GM23248 (cell line): ENCODE results near the gene RBM17. TPM values are rescaled to one million over a fixed set of nuclear protein-coding genes. Genes with fewer than 3 reads are reported as not detected.

Experiments
- DNase-seq: peaks from one replicate; pipeline ENCODE4 v3.0.0-alpha.2; 2015
- H2AFZ ChIP-seq: fragments of 200-600 bp; sonication (generic); 2 replicates; pipeline ENCODE4 v1.6.1; 2016; ENCODE audit warnings: antibody characterized with exemption
- H3F3A ChIP-seq: fragments of 200-600 bp; sonication (generic); 2 replicates; pipeline ENCODE4 v1.6.1; 2016; ENCODE audit warnings: mild to moderate bottlenecking, antibody characterized with exemption, mixed run types; ENCODE audit not compliant: insufficient read depth
- H3K27ac ChIP-seq: fragments of 200-600 bp; sonication (generic); 2 replicates; pipeline ENCODE4 v1.5.1; 2016; ENCODE audit warnings: mild to moderate bottlenecking
- H3K27me3 ChIP-seq: fragments of 200-600 bp; sonication (generic); replicated peaks from 2 replicates; pipeline ENCODE4 v1.6.1; 2016; ENCODE audit warnings: mild to moderate bottlenecking; ENCODE audit not compliant: insufficient read depth
- H3K36me3 ChIP-seq: fragments of 200-600 bp; sonication (generic); 2 replicates; pipeline ENCODE4 v1.6.1; 2016; ENCODE audit warnings: low read depth, mild to moderate bottlenecking
- H3K4me1 ChIP-seq: fragments of 200-600 bp; sonication (generic); 2 replicates; pipeline ENCODE4 v1.6.1; 2016; ENCODE audit warnings: mild to moderate bottlenecking; ENCODE audit not compliant: insufficient read depth
- H3K4me2 ChIP-seq: fragments of 200-600 bp; sonication (generic); one replicate; pipeline ENCODE4 v1.6.1; 2016; ENCODE audit warnings: mild to moderate bottlenecking; ENCODE audit not compliant: unreplicated experiment
- H3K4me3 ChIP-seq: fragments of 200-600 bp; sonication (generic); 2 replicates; pipeline ENCODE4 v1.5.1; 2016; ENCODE audit warnings: mild to moderate bottlenecking
- H3K79me2 ChIP-seq: fragments of 200-600 bp; sonication (generic); 2 replicates; pipeline ENCODE4 v1.6.1; 2016; ENCODE audit warnings: mild to moderate bottlenecking; ENCODE audit not compliant: insufficient read depth
- H3K9ac ChIP-seq: fragments of 200-600 bp; sonication (generic); 2 replicates; pipeline ENCODE4 v1.6.1; 2016; ENCODE audit warnings: mild to moderate bottlenecking
- H3K9me2 ChIP-seq: fragments of 200-600 bp; sonication (generic); 2 replicates; pipeline ENCODE4 v1.6.1; 2016; ENCODE audit warnings: mixed run types, mild to moderate bottlenecking, moderate library complexity; ENCODE audit not compliant: insufficient read depth
- H3K9me3 ChIP-seq: fragments of 200-600 bp; sonication (generic); one replicate; pipeline ENCODE4 v1.6.1; 2017; ENCODE audit warnings: low read depth
- H4K20me1 ChIP-seq: fragments of 200-600 bp; sonication (generic); 2 replicates; pipeline ENCODE4 v1.6.0; 2016; ENCODE audit not compliant: insufficient read depth
- EZH2 ChIP-seq: fragments of 200-600 bp; sonication (generic); IDR thresholded peaks from 2 replicates; pipeline ENCODE4 v1.6.1; 2018; ENCODE audit warnings: antibody characterized with exemption, mild to moderate bottlenecking; ENCODE audit not compliant: insufficient read depth, poor library complexity, severe bottlenecking
- EZH2phosphoT487 ChIP-seq: fragments of 200-600 bp; sonication (generic); IDR thresholded peaks from 2 replicates; pipeline ENCODE4 v1.6.1; 2018; ENCODE audit warnings: antibody characterized with exemption, moderate library complexity, mild to moderate bottlenecking, low read depth; ENCODE audit not compliant: insufficient read depth
- WGBS, 2 experiments: methylation state at CpG; one replicate each; pipeline ENCODE4 v1.1.6; 2015 to 2017; ENCODE audit warnings: low lambda C conversion rate in 2 of 2, low coverage in 1 of 2; ENCODE audit errors: missing lambda C conversion rate in 2 of 2; 5-methylcytosine and 5-hydroxymethylcytosine counted together
- in situ Hi-C: fragments of 300-500 bp; cut with MboI; formaldehyde crosslinking; loops from 2 replicates; pipeline ENCODE4 v1.15.0; 2020
- polyA plus RNA-seq: library from polyadenylated mRNA; unstranded; fragments of >200 nt; fragmentation: Nextera tagmentation; extraction: Ambion mirVana; gene quantifications from 2 replicates; pipeline ENCODE4 v1.2.1, GENCODE V29; 2016
- total RNA-seq: library from RNA; depleted of rRNA; stranded (reverse); fragments of >200 nt; shearing (Covaris generic); gene quantifications from 2 replicates; pipeline ENCODE4 v1.2.3, GENCODE V29; 2014

The RBM17 gene
- total and polyA plus RNA-seq, 2 experiments from 2014 or later, result 24.1 to 99.9 TPM

GRCh38 chr10:6047847-6048246 lies 41.0 kb upstream of the RBM17 start:
- Histone ChIP-seq H2AFZ (no peak overlapping the region), H3K4me3 (no peak overlapping the region)
- WGBS, 2 experiments, result 76 to 77% methylated on average over 7 of the region's 7 CpGs

GRCh38 chr10:6048281-6049030 lies 40.4 kb upstream of the RBM17 start:
- WGBS, 2 experiments, result 82% methylated on average over 7 of the region's 7 CpGs
- Histone ChIP-seq H3K9ac (no peak overlapping the region), H4K20me1 (no peaks in the 10 kb centered on the region), H3K4me3 (no peak overlapping the region), H3K9me2 (no peaks in the 10 kb centered on the region), H3K79me2 (no peaks in the 10 kb centered on the region), H2AFZ (no peak overlapping the region), H3K4me2 (no peak overlapping the region), H3K36me3 (no peaks in the 10 kb centered on the region), H3F3A (no peaks in the 10 kb centered on the region), H3K27me3 (no peaks in the 10 kb centered on the region; the same call in 1 of the 2 replicates), H3K4me1 (no peaks in the 10 kb centered on the region), H3K27ac (no peak overlapping the region), H3K9me3 (no peaks in the 10 kb centered on the region)
- no peak for DNase-seq
- TF ChIP-seq EZH2 (no peak), EZH2phosphoT487 (no peak)
- in situ Hi-C loops, result no loop called here

More at GRCh38 chr10:6047847-6048246, 41.0 kb upstream of the RBM17 start:
- H3K4me2 ChIP-seq, result no peak overlapping the region
- no peak overlapping the region for H3K9ac ChIP-seq
- in situ Hi-C loops, result no loop called here
- peaks cover under 1% of the 10 kb centered on the region; the same call in 1 of the 2 replicates for H3K27me3 ChIP-seq
- no peaks in the 10 kb centered on the region for H3K9me2 ChIP-seq
- no peak for DNase-seq
- TF ChIP-seq EZH2 (no peak), EZH2phosphoT487 (no peak)
- no peaks in the 10 kb centered on the region for H3K4me1 ChIP-seq
- H3K79me2 ChIP-seq, result no peaks in the 10 kb centered on the region
- no peak overlapping the region for H3K27ac ChIP-seq
- H3F3A ChIP-seq, result no peaks in the 10 kb centered on the region
- H4K20me1 ChIP-seq, result no peaks in the 10 kb centered on the region
- H3K36me3 ChIP-seq, result no peaks in the 10 kb centered on the region
- H3K9me3 ChIP-seq, result no peaks in the 10 kb centered on the region

- no peaks in the 10 kb centered on the region for H3K9me2 ChIP-seq
- no peak overlapping the region for H3K9ac ChIP-seq
- no peaks in the 10 kb centered on the region; the same call in 1 of the 2 replicates for H3K27me3 ChIP-seq
- 91 to 94% methylated on average over 2 of the region's 2 CpGs for WGBS, 2 experiments
- H3K4me2 ChIP-seq, result no peak overlapping the region
- DNase-seq, result no peak
- H3K36me3 ChIP-seq, result no peaks in the 10 kb centered on the region
- TF ChIP-seq EZH2phosphoT487 (no peak), EZH2 (no peak)
- H3K79me2 ChIP-seq, result no peaks in the 10 kb centered on the region
- no peaks in the 10 kb centered on the region for H3K4me1 ChIP-seq
- no peaks in the 10 kb centered on the region for H4K20me1 ChIP-seq
- no peak overlapping the region for H3K27ac ChIP-seq
- H3K4me3 ChIP-seq, result no peak overlapping the region
- no peak overlapping the region for H2AFZ ChIP-seq
- in situ Hi-C loops, result no loop called here
- H3K9me3 ChIP-seq, result no peaks in the 10 kb centered on the region
- no peaks in the 10 kb centered on the region for H3F3A ChIP-seq
Observed at GRCh38 chr10:6049031-6049400, 39.8 kb upstream of the RBM17 start.

GRCh38 chr10:6050801-6051445 lies 37.9 kb upstream of the RBM17 start:
- WGBS, 2 experiments, result 2% methylated on average over 18 of the region's 18 CpGs
- no peaks in the 10 kb centered on the region for H3F3A ChIP-seq
- peaks cover under 1% of the 10 kb centered on the region; the same call in 1 of the 2 replicates for H3K27me3 ChIP-seq
- no peaks in the 10 kb centered on the region for H3K4me1 ChIP-seq
- H3K4me3 ChIP-seq, result peak overlapping the region; percentile 70
- H3K9me2 ChIP-seq, result no peaks in the 10 kb centered on the region
- peak overlapping the region; percentile 86 for H2AFZ ChIP-seq
- no peaks in the 10 kb centered on the region for H3K79me2 ChIP-seq
- H3K36me3 ChIP-seq, result no peaks in the 10 kb centered on the region
- H3K9ac ChIP-seq, result peak overlapping the region; percentile 66
- DNase-seq, result peak; percentile 72
- TF ChIP-seq EZH2phosphoT487 (no peak), EZH2 (no peak)
- peak overlapping the region; percentile 81 for H3K4me2 ChIP-seq
- H3K9me3 ChIP-seq, result no peaks in the 10 kb centered on the region
- H4K20me1 ChIP-seq, result no peaks in the 10 kb centered on the region
- in situ Hi-C loops, result no loop called here
- H3K27ac ChIP-seq, result peak overlapping the region; percentile 13; the same call in 1 of the 2 replicates
